Measurements from ENCODE around the gene ADARB2.

- TF ChIP-seq CTCF (IDR thresholded peaks at IDR 0.05) (no peak), POLR2A (IDR thresholded peaks at IDR 0.05) (no peak)
Measured at GRCh38 chr10:1241973-1242935, 495.1 kb downstream of the ADARB2 start.
